Endothelial cell (in vitro differentiated cells): ENCODE results near the gene SC5D. TPM values are rescaled to one million over a fixed set of nuclear protein-coding genes. Genes with fewer than 3 reads are reported as not detected.
A peak's percentile ranks its signal among the peaks of the same experiment; 100 is the strongest.

ENCODE experiments used
- DNase-seq: peaks from one replicate; pipeline ENCODE4 v3.0.0; 2021; ENCODE audit warnings: low spot score
- H3K27ac Mint-ChIP-seq: one replicate; pipeline ENCODE4 v1.8.0; 2021; ENCODE audit warnings: mixed read lengths, inconsistent platforms; ENCODE audit not compliant: unreplicated experiment
- H3K27me3 Mint-ChIP-seq: one replicate; pipeline ENCODE4 v1.8.0; 2021; ENCODE audit warnings: mild to moderate bottlenecking, moderate library complexity, mixed read lengths, inconsistent platforms; ENCODE audit not compliant: unreplicated experiment
- H3K36me3 Mint-ChIP-seq: one replicate; pipeline ENCODE4 v1.8.0; 2021; ENCODE audit warnings: mild to moderate bottlenecking, low read depth, mixed read lengths, inconsistent platforms; ENCODE audit not compliant: unreplicated experiment
- H3K4me1 Mint-ChIP-seq: one replicate; pipeline ENCODE4 v1.8.0; 2021; ENCODE audit warnings: mild to moderate bottlenecking, mixed read lengths, inconsistent platforms; ENCODE audit not compliant: unreplicated experiment
- H3K4me3 Mint-ChIP-seq: one replicate; pipeline ENCODE4 v1.8.0; 2021; ENCODE audit warnings: mild to moderate bottlenecking, mixed read lengths, inconsistent platforms; ENCODE audit not compliant: unreplicated experiment
- H3K9me3 Mint-ChIP-seq: one replicate; pipeline ENCODE4 v1.8.0; 2021; ENCODE audit warnings: mixed read lengths, inconsistent platforms; ENCODE audit not compliant: unreplicated experiment
- CTCF ChIP-seq: fragments of 200-600 bp; sonication (generic); IDR thresholded peaks from one replicate; pipeline ENCODE4 v1.5.0; 2021; ENCODE audit warnings: antibody characterized with exemption; ENCODE audit not compliant: unreplicated experiment
- total RNA-seq: library from RNA; stranded (reverse); fragmentation: NEBNext Ultra II Directional; extraction: Animal tissue kit (Norgen Biotek cat#: 25700); gene quantifications from one replicate; pipeline ENCODE4 v1.2.1, GENCODE V29; 2021; ENCODE audit not compliant: unreplicated experiment

Gene SC5D
- total RNA-seq, 1 donor from 2014 or later, result 88.8 TPM

- no peaks in the 10 kb centered on the region for H3K36me3 Mint-ChIP-seq
- H3K27ac Mint-ChIP-seq, result peak overlapping the region; percentile 88
Observed at GRCh38 chr11:121298774-121299173, 6.2 kb downstream of the SC5D start.

GRCh38 chr11:121299417-121299816 lies 6.8 kb downstream of the SC5D start:
- Mint-ChIP-seq H3K9me3 (no peaks in the 10 kb centered on the region), H3K4me3 (no peak overlapping the region), H3K4me1 (peaks cover 59% of the 10 kb centered on the region), H3K36me3 (no peaks in the 10 kb centered on the region), H3K27ac (no peak overlapping the region), H3K27me3 (peaks cover 3% of the 10 kb centered on the region)
- no peak for TF ChIP-seq CTCF
- no peak for DNase-seq

More at GRCh38 chr11:121298774-121299173, 6.2 kb downstream of the SC5D start:
- DNase-seq, result no peak
- Mint-ChIP-seq H3K4me1 (peaks cover 59% of the 10 kb centered on the region), H3K4me3 (peak overlapping the region; percentile 28), H3K9me3 (no peaks in the 10 kb centered on the region), H3K27me3 (peaks cover 3% of the 10 kb centered on the region)
- no peak for TF ChIP-seq CTCF

GRCh38 chr11:121300313-121300971 lies 7.9 kb downstream of the SC5D start:
- Mint-ChIP-seq H3K4me1 (peaks cover 49% of the 10 kb centered on the region), H3K36me3 (peaks cover 5% of the 10 kb centered on the region)

GRCh38 chr11:121300972-121301699 lies 8.6 kb downstream of the SC5D start:
- Mint-ChIP-seq H3K36me3 (peaks cover 5% of the 10 kb centered on the region), H3K27me3 (peaks cover 3% of the 10 kb centered on the region), H3K9me3 (no peaks in the 10 kb centered on the region), H3K27ac (peak overlapping the region; percentile 88), H3K4me1 (peaks cover 42% of the 10 kb centered on the region), H3K4me3 (no peak overlapping the region)
- TF ChIP-seq CTCF, result no peak
- DNase-seq, result no peak

More at GRCh38 chr11:121300313-121300971, 7.9 kb downstream of the SC5D start:
- Mint-ChIP-seq H3K27me3 (peaks cover 3% of the 10 kb centered on the region), H3K4me3 (no peak overlapping the region), H3K27ac (peak overlapping the region; percentile 39), H3K9me3 (no peaks in the 10 kb centered on the region)
- TF ChIP-seq CTCF, result no peak
- no peak for DNase-seq

GRCh38 chr11:121304759-121305158 lies 12.2 kb downstream of the SC5D start:
- Mint-ChIP-seq H3K4me3 (no peak overlapping the region), H3K27ac (no peak overlapping the region), H3K36me3 (peaks cover 22% of the 10 kb centered on the region), H3K9me3 (no peaks in the 10 kb centered on the region), H3K4me1 (peaks cover 28% of the 10 kb centered on the region), H3K27me3 (no peaks in the 10 kb centered on the region)
- TF ChIP-seq CTCF, result no peak
- DNase-seq, result no peak
